ENCODE data around the gene MAB21L1.

MAB21L1 gene

DNA sequence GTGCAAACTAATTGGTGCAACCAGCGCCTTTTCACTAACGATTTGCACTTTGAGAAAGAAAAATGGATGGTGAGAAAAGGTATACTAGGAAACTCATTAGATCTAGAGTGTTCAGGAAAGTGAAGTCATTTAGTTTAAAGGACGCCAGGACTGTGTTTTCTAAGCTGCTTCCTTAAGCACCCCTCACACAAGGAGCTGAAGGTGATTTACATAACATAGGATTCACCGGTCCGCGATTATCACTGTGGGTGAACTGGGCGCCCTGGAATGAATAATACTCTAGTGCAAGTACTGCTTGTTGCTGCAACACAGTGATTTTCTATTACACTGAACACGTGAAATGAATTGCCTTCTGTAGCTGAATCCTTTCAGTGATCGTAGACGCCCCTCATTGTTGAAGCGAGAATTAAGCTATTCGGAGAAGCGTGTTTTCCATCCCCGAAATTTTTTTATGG, 2.6 kb upstream of the MAB21L1 start:
- no peak for DNase-seq

GRCh38 chr13:35478271-35479037, 2.0 kb upstream of the MAB21L1 start:
- no peak for DNase-seq

GRCh38 chr13:35477386-35477946, 977 bp upstream of the MAB21L1 start:
- no peak for DNase-seq

DNA sequence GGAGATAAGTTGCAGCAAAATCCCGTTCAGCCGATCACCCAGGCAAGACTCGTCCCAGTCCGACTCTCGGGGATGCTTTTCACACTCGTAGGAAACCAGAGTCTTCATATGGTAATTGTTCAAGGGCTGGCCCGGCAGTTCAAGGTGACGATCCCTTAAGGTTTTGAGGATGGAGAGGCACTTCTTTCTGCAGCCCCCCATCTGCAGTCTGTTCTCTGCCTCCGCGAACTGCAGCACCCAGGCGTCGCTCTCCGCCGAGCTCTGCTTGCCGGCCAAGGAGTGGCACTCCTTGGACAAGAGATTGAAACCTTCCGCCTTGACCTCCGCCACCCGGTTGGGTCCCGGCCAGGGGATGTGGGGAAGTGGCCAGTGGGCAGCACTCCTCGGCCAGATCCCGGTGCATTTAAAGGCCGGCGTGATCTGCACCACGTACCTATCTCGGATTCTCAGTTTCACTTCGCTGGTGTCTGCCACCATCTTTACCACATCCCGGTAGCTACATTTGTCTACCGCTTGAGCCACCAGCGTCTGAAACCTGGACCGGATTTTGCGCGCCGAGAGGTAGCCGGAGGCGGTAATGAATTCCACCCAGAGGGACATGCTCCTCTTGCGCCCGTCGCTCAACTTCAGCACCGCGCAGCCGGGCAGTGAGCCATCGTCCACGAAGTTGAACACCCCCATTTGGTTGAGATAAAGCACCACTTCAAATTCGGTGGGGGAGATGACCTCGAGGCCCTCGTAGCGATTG, 1.1 kb downstream of the MAB21L1 start:
- no peak for DNase-seq

- no peak for DNase-seq
These were observed 1.8 kb downstream of the MAB21L1 start for GRCh38 chr13:35474496-35475211.

- no peak for DNase-seq
These were observed 2.7 kb downstream of the MAB21L1 start for GRCh38 chr13:35473802-35474201.

- DNase-seq: no peak
These were observed 3.2 kb downstream of the MAB21L1 start for GRCh38 chr13:35473206-35473775.

DNA sequence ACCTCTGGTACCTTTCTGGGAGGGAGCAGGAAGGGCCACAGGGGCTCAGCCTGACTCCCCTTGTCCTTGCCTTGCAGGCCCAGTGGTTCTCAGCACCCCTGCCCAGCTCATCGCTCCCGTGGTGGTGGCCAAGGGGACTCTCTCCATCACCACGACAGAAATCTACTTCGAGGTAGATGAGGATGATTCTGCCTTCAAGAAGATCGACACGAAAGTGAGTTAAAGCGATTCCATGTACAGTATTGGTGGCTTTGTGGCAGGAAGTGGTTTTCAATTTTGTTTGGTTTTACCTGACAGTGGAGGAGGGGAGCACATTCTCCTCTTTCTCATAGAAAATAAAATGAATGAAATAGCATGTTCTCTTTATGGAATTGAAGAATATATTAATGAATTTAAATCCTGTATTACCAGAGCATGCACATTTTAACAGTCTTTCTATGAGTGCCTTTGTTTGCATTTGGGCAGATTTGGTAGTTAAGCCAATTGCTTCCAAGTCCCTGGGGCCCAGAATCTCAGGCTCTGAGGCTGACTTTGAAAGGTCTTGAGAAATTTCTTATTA, 4.1 kb downstream of the MAB21L1 start:
- DNase-seq: no peak

- DNase-seq: no peak
These were observed 4.7 kb downstream of the MAB21L1 start for GRCh38 chr13:35471706-35472322.

DNA sequence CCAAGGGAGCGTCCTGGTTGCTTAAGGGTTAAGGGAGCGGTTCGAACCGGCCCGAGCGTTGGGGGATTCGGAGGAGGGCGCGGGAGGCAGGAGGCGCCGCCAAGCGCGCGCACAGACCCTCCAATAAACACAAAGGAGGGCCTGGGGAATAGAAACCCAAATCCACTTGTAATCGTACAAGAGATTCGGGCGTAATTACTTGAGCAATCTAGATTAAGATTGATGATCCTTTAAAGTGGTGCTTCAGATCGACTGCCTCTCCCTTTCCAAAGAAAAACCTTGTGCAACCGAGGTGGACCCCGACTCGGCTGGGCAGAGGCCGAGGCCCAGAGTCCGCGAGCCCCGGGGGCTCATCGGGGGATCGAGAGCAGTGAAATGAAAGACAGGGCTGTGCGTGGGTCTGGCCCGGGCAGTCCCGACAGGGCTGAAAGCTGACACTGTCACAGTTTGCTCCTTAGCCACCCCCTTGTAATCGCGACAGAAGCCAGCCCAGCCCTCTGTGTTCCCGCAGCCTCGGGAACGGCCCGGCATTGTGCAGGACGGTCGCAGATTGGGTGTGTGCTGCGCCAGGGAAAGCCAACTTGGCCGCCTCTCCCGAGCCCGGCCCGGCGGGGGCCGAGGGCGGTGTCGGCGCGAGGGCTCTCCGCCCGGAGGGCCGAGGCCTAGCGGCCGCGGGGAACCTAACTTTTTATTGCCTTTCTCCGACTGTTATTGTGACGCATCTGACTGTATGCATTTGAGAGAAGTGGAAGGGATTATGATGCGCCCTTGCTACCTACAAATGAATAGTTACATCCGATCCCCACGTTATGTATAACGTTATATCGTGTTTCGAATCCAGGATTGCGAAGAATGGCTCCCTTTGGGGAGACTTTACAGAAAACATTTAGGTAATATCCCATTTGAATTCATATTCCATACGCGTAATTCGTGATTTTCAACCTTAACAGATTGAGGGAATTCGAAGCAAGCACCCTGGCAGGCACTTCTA, 5.5 kb downstream of the MAB21L1 start:
- no peak for DNase-seq

DNA sequence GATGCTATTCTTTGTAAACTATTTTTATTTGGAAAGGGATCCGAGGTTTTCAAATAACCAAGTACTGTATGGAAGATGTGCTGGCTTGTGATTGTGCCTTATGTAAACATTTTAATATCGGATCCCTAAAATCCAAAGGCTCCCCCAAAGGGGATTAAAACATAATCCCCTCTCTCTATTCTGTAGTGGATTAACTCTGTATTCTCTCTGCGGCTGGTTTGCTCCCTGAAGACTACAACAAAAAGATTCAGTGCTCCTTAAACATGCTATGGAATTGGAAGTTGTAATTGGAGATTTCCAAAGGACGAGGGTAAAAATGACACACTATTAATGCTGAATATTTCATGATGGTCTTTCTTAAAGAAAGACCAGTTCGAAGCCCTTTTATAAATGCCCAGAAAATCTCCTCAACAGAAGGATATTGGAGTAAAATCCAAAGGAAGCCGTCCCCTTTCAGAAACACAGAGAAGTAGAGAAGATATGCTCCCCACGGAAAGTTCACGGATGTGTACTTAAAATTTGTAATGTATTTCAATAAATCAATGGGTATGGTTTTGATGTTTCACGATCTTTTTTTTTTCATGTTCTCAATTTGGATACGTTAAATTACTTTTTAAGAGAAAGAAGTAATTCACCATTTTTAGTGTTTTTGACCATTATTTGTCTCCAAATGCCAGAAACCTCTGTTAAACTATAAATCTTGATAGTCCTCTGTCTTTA, 6.5 kb downstream of the MAB21L1 start:
- DNase-seq: no peak

GRCh38 chr13:35468195-35468594, 8.3 kb downstream of the MAB21L1 start:
- DNase-seq: no peak

DNA sequence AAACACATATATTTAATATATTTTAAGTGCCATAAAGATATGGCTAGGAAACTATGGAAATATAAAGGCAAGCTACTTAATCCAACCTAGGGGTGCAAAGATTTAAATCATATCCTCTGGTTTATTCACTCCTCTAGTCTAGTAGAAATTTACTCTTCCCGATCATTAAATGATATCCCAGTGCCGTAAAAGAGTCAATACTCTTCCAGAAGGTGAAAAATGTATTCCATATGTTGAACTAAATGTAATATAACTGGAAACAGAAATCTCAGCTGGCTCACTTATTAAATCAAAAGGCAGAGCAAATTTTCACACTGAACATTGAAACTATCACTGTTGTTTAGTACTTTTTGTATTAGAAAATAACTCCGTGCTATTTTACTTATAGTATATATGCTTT, 11.1 kb downstream of the MAB21L1 start:
- no peak for DNase-seq

DNA sequence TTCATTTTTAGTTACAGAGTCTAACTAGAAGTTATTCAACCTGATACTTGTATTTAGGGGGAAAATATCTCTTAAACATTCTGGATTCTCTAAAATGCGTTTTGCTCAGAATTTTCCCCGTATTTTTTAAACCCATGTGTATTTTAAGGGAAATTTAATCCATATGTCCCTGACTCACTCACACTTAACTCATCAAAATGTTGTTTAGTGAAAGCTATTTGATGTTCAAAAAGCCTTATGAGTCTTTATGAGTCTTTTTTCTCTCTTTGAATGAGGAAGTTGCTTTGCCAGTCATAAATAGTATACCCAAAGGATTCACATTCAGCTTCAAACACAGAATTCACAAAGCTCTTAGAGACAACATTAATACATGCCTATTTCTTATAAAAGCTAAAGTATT, 16.4 kb downstream of the MAB21L1 start:
- DNase-seq: no peak

DNA sequence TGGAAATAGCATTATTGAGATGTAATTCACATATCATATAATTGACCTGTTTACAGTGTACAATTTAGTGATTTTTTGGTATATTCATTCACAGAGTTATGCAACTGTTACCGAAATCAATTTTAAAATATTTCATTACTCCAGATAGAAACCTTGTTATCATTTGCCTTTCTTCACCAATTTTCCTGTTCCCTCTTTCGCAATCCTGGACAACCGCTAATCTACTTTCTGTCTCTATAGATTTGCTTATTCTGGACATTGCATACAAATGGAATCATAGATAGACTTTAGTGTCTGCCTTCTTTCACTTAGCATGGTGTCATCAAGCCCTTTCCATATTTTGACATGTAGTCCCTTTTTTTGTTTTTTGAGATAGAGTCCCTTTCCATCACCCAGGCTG, 19.2 kb downstream of the MAB21L1 start:
- DNase-seq: no peak

GRCh38 chr13:35455022-35455421, 21.5 kb downstream of the MAB21L1 start:
- DNase-seq: no peak

DNA sequence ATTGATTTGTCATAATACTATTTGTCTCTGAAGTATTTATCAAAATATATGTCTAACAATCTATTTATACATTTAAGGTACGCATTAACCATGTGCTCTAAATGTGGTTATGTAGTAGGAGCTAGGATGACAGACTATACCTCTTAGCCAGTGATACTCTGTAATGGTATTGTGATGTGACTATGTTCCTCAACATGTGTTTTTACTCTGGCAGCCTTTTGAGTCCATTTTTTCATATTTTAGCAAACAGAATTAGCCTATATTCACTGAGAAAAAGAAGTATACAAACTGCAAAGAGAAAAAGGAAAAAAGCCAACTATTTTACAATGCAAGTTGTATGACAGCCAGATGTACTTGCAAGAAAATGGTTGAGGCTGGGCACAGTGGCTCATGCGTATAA, 26.7 kb downstream of the MAB21L1 start:
- no peak for DNase-seq

- no peak for DNase-seq
These were observed 28.0 kb downstream of the MAB21L1 start for GRCh38 chr13:35448465-35448864.

Data from CD4-positive, alpha-beta T cell treated with Interferon alpha-2 for 1 hour (primary cell).